Right lobe of liver (tissue), 4 donors: ENCODE data around the gene MYLK4.

Experiments used
- POLR2A ChIP-seq: fragments of 450-650 bp; IDR thresholded peaks from one replicate; pipeline ENCODE4 v1.6.1; 2017; ENCODE audit warnings: antibody characterized with exemption, mild to moderate bottlenecking
- TF ChIP-seq, protein P1 (sequence below), 4 donors: fragments of 200-600 bp in 3 of 4; fragments of 450-650 bp in 1 of 4; IDR thresholded peaks; one replicate each; pipeline versions ENCODE4 v1.5.1 to v1.8.0; 2016 to 2022; ENCODE audit warnings: antibody characterized with exemption in 4 of 4, mild to moderate bottlenecking in 2 of 4
- donor health status: DM: no; HTN: no; CAD: no.
- donor health status: DM: no; HTN: no; CAD: no.
- donor health status: DM: no; HTN: yes; CAD: no.

DNA sequence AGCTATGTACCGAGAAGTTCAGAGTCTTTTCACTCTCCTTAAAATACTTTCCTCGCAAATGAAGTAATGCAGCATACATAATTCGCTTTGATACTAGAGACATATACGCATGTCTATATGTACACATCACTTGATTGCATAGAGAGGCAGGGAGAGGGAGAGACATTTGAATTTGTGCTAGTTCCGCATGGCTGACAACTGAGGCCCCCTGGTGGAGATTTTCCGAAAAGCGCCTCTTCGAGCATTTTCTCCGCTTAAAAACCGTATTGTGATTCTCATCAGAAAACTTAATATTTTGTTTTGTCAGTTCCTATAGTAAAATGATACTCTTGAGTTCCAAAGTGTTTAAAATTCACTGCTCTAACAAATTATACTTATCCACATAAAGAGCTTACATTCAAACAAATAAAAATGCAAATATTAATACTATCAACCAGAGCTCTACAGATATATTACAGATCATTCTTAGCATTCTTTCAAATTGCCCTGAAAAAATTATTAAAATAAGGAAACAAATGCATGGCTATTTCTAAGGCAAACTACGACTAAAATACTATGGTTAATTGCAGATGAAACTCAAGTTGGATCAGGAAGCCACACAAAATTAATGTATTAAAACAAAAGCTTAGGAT, 637 bp downstream of the MYLK4 start:
- TF ChIP-seq, protein P1, sequence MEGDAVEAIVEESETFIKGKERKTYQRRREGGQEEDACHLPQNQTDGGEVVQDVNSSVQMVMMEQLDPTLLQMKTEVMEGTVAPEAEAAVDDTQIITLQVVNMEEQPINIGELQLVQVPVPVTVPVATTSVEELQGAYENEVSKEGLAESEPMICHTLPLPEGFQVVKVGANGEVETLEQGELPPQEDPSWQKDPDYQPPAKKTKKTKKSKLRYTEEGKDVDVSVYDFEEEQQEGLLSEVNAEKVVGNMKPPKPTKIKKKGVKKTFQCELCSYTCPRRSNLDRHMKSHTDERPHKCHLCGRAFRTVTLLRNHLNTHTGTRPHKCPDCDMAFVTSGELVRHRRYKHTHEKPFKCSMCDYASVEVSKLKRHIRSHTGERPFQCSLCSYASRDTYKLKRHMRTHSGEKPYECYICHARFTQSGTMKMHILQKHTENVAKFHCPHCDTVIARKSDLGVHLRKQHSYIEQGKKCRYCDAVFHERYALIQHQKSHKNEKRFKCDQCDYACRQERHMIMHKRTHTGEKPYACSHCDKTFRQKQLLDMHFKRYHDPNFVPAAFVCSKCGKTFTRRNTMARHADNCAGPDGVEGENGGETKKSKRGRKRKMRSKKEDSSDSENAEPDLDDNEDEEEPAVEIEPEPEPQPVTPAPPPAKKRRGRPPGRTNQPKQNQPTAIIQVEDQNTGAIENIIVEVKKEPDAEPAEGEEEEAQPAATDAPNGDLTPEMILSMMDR (IDR thresholded peaks at IDR 0.05) = peak; percentile 66 to 91 (median 84)
- TF ChIP-seq POLR2A = no peak
